GM23338 (cell line): Measurements from ENCODE around the gene TSPAN10. TPM values are rescaled to one million over a fixed set of nuclear protein-coding genes. Genes with fewer than 3 reads are reported as not detected.

Source experiments
- ATAC-seq: fragments of 200-7000 bp; cut with Tn5 transposase; 3 replicates; pipeline ENCODE4 v1.9.1; 2020
- DNase-seq: peaks from one replicate; pipeline ENCODE4 v3.0.0-alpha.2; 2015; ENCODE audit warnings: low spot score
- H2AFZ ChIP-seq: fragments of 200-600 bp; sonication (generic); 2 replicates; pipeline ENCODE4 v1.8.0; 2016; ENCODE audit warnings: antibody characterized with exemption, mild to moderate bottlenecking, moderate library complexity
- H3F3A ChIP-seq: fragments of 200-600 bp; sonication (generic); replicated peaks from 2 replicates; pipeline ENCODE4 v1.8.0; 2017; ENCODE audit warnings: antibody characterized with exemption, mixed run types, low read depth
- H3K27ac ChIP-seq: fragments of 200-600 bp; sonication (generic); 2 replicates; pipeline ENCODE4 v1.6.1; 2016; ENCODE audit warnings: low read depth
- H3K27me3 ChIP-seq: fragments of 200-600 bp; sonication (generic); 2 replicates; pipeline ENCODE4 v1.8.0; 2016; ENCODE audit warnings: mild to moderate bottlenecking, mixed run types, moderate library complexity; ENCODE audit not compliant: insufficient read depth
- H3K36me3 ChIP-seq: fragments of 200-600 bp; sonication (generic); 2 replicates; pipeline ENCODE4 v1.8.0; 2016; ENCODE audit warnings: mild to moderate bottlenecking; ENCODE audit not compliant: insufficient read depth
- H3K4me1 ChIP-seq: fragments of 200-600 bp; sonication (generic); 2 replicates; pipeline ENCODE4 v1.8.0; 2016; ENCODE audit warnings: mild to moderate bottlenecking, moderate library complexity; ENCODE audit not compliant: insufficient read depth
- H3K4me2 ChIP-seq: fragments of 200-600 bp; sonication (generic); 2 replicates; pipeline ENCODE4 v1.7.1; 2017; ENCODE audit warnings: mixed run types
- H3K4me3 ChIP-seq: fragments of 200-600 bp; sonication (generic); 2 replicates; pipeline ENCODE4 v1.6.1; 2016; ENCODE audit warnings: mixed run types
- H3K79me2 ChIP-seq: fragments of 200-600 bp; sonication (generic); replicated peaks from 2 replicates; pipeline ENCODE4 v1.8.0; 2017; ENCODE audit warnings: mild to moderate bottlenecking; ENCODE audit not compliant: insufficient read depth
- H3K9me2 ChIP-seq: fragments of 200-600 bp; sonication (generic); 2 replicates; pipeline ENCODE4 v1.8.0; 2017; ENCODE audit not compliant: insufficient read depth
- H4K20me1 ChIP-seq: fragments of 200-600 bp; sonication (generic); replicated peaks from 2 replicates; pipeline ENCODE4 v1.8.0; 2017; ENCODE audit warnings: mild to moderate bottlenecking; ENCODE audit not compliant: insufficient read depth
- H3K27ac Mint-ChIP-seq: 2 replicates; pipeline ENCODE4 v1.8.0; 2020; ENCODE audit warnings: inconsistent platforms, mild to moderate bottlenecking, moderate library complexity, mixed read lengths
- H3K27me3 Mint-ChIP-seq: 3 replicates; pipeline ENCODE4 v1.8.0; 2022; ENCODE audit warnings: low read depth, mild to moderate bottlenecking, moderate library complexity, mixed read lengths, inconsistent platforms; ENCODE audit not compliant: insufficient read depth, poor library complexity
- H3K36me3 Mint-ChIP-seq: 3 replicates; pipeline ENCODE4 v1.8.0; 2021; ENCODE audit warnings: low read depth, mild to moderate bottlenecking, inconsistent platforms, moderate library complexity, mixed read lengths
- H3K4me1 Mint-ChIP-seq: 3 replicates; pipeline ENCODE4 v1.8.0; 2020; ENCODE audit warnings: mild to moderate bottlenecking, inconsistent platforms, mixed read lengths
- H3K4me3 Mint-ChIP-seq: 3 replicates; pipeline ENCODE4 v1.8.0; 2021; ENCODE audit warnings: moderate library complexity, mild to moderate bottlenecking, inconsistent platforms, mixed read lengths
- H3K9me3 Mint-ChIP-seq: 3 replicates; pipeline ENCODE4 v1.8.0; 2020; ENCODE audit warnings: moderate library complexity, mild to moderate bottlenecking, inconsistent platforms, mixed read lengths
- CREB1 ChIP-seq: fragments of 250-450 bp; sonication (Bioruptor Pico); IDR thresholded peaks from 2 replicates; pipeline ENCODE4 v1.5.0; 2020; ENCODE audit warnings: low read depth, mild to moderate bottlenecking, moderate library complexity
- CTCF ChIP-seq, 2 experiments: fragments of 200-600 bp in 1 of 2; sonication (generic) in 1 of 2; conservative IDR thresholded peaks; 2 replicates each; pipeline versions ENCODE4 v1.5.1 to v1.6.1; 2016 to 2017; ENCODE audit warnings: antibody characterized with exemption in 2 of 2, low read depth in 2 of 2, mild to moderate bottlenecking in 2 of 2, moderate library complexity in 1 of 2
- ETS1 ChIP-seq: IDR thresholded peaks from 2 replicates; pipeline ENCODE4 v1.6.1; 2016; ENCODE audit warnings: antibody characterized with exemption
- EZH2phosphoT487 ChIP-seq: fragments of 200-600 bp; sonication (generic); IDR thresholded peaks from one replicate; pipeline ENCODE4 v1.8.1; 2018; ENCODE audit warnings: antibody characterized with exemption; ENCODE audit not compliant: unreplicated experiment
- NANOG ChIP-seq: IDR thresholded peaks from 2 replicates; pipeline ENCODE4 v1.6.1; 2016; ENCODE audit warnings: antibody characterized with exemption, borderline replicate concordance
- POLR2AphosphoS5 ChIP-seq: IDR thresholded peaks from 2 replicates; pipeline ENCODE4 v1.6.1; 2016; ENCODE audit warnings: antibody characterized with exemption, low read depth
- REST ChIP-seq: IDR thresholded peaks from one replicate; pipeline ENCODE4 v1.6.1; 2018; ENCODE audit warnings: antibody characterized with exemption; ENCODE audit not compliant: unreplicated experiment
- STAT1 ChIP-seq: IDR thresholded peaks from one replicate; pipeline ENCODE4 v1.6.1; 2016; ENCODE audit warnings: antibody characterized with exemption; ENCODE audit not compliant: unreplicated experiment
- ZNF114 ChIP-seq: fragments of 250-450 bp; sonication (Bioruptor Pico); IDR thresholded peaks from 2 replicates; pipeline ENCODE4 v1.5.0; 2020; ENCODE audit warnings: mild to moderate bottlenecking, moderate library complexity
- ZNF462 ChIP-seq: fragments of 250-450 bp; sonication (Bioruptor Pico); IDR thresholded peaks from 2 replicates; pipeline ENCODE4 v1.5.0; 2020; ENCODE audit warnings: mild to moderate bottlenecking, moderate library complexity
- polyA plus RNA-seq: library from polyadenylated mRNA; unstranded; fragments of >200 nt; fragmentation: Nextera tagmentation; extraction: Ambion mirVana; gene quantifications from 2 replicates; pipeline ENCODE4 v1.2.1, GENCODE V29; 2016
- total RNA-seq: library from RNA; depleted of rRNA; stranded (reverse); fragments of >200 nt; shearing (Covaris generic); gene quantifications from 2 replicates; pipeline ENCODE4 v1.2.3, GENCODE V29; 2014

TSPAN10 gene
- total and polyA plus RNA-seq, 2 experiments from 2014 or later, result 0.66 to 1.2 TPM

GRCh38 chr17:81694810-81695209 is 57.8 kb downstream of the TSPAN10 start:
- no peaks in the 10 kb centered on the region for H3K36me3 ChIP-seq
- TF ChIP-seq REST (no peak), ZNF114 (CRISPR knock-in tag) (no peak), NANOG (no peak), POLR2AphosphoS5 (no peak), EZH2phosphoT487 (no peak), STAT1 (no peak), CREB1 (no peak)

GRCh38 chr17:81695211-81695610 is 58.2 kb downstream of the TSPAN10 start:
- no peak overlapping the region for H3K4me3 Mint-ChIP-seq
- ATAC-seq (no peak), DNase-seq (no peak)
- no peaks in the 10 kb centered on the region; the same call in 2 of the 3 replicates for H3K4me1 Mint-ChIP-seq
- H3K27ac Mint-ChIP-seq, result no peak overlapping the region
- H3K9me2 ChIP-seq, result no peaks in the 10 kb centered on the region
- H3K27ac ChIP-seq, result no peak overlapping the region
- no peak overlapping the region for H3K4me3 ChIP-seq
- H4K20me1 ChIP-seq, result peaks cover 4% of the 10 kb centered on the region; the same call in 1 of the 2 replicates
- H3K27me3 Mint-ChIP-seq, result peaks cover 8% of the 10 kb centered on the region
- H3F3A ChIP-seq, result 0 out of 2 replicates have a peak, but pooled peaks cover 11% of the 10 kb centered on the region
- H3K4me2 ChIP-seq, result no peak overlapping the region
- no peaks in the 10 kb centered on the region for H3K9me3 Mint-ChIP-seq
- peaks cover 16% of the 10 kb centered on the region for H3K79me2 ChIP-seq
- no peaks in the 10 kb centered on the region for H3K36me3 ChIP-seq
- peaks cover 45% of the 10 kb centered on the region for H3K36me3 Mint-ChIP-seq
- H3K4me1 ChIP-seq, result no peaks in the 10 kb centered on the region
- no peaks in the 10 kb centered on the region for H3K27me3 ChIP-seq
- no peak overlapping the region for H2AFZ ChIP-seq
- TF ChIP-seq ZNF462 (CRISPR knock-in tag) (no peak), CTCF (conservative IDR thresholded peaks at IDR 0.05; ENCODE audit: low read depth in 2 of 2) (no peak), ETS1 (no peak), EZH2phosphoT487 (no peak)

More at GRCh38 chr17:81694810-81695209, 57.8 kb downstream of the TSPAN10 start:
- Mint-ChIP-seq H3K27me3 (peaks cover 11% of the 10 kb centered on the region), H3K36me3 (peaks cover 48% of the 10 kb centered on the region), H3K9me3 (no peaks in the 10 kb centered on the region), H3K4me1 (no peaks in the 10 kb centered on the region; the same call in 2 of the 3 replicates), H3K27ac (no peak overlapping the region), H3K4me3 (no peak overlapping the region)
- Histone ChIP-seq H3K27me3 (no peaks in the 10 kb centered on the region), H3K4me1 (no peaks in the 10 kb centered on the region), H3K9me2 (no peaks in the 10 kb centered on the region), H2AFZ (no peak overlapping the region), H4K20me1 (peaks cover 4% of the 10 kb centered on the region; the same call in 1 of the 2 replicates), H3F3A (0 out of 2 replicates have a peak, but pooled peaks cover 11% of the 10 kb centered on the region), H3K4me3 (no peak overlapping the region), H3K79me2 (peaks cover 12% of the 10 kb centered on the region), H3K27ac (no peak overlapping the region), H3K4me2 (no peak overlapping the region)
- ATAC-seq (no peak), DNase-seq (no peak)
